ENCODE data around the gene GPATCH1. TPM values are rescaled to one million over a fixed set of nuclear protein-coding genes. Genes with fewer than 3 reads are reported as not detected.

The GPATCH1 gene
- total RNA-seq, 4 donors from 2014 or later: under 0.01 to 13.1 (median 7.4) TPM

GRCh38 chr19:33048806-33049676 lies 31.9 kb upstream of the GPATCH1 start:
- no peak for TF ChIP-seq CTCF (IDR thresholded peaks at IDR 0.05)
- no peak for TF ChIP-seq POLR2A (IDR thresholded peaks at IDR 0.05)
- intact Hi-C loops (cut with DNase I; ENCODE audit: low total_unique reads): no loop called here
- Histone ChIP-seq H3K36me3 (no peaks in the 10 kb centered on the region), H3K27me3 (no peaks in the 10 kb centered on the region), H3K27ac (no peak overlapping the region), H3K4me1 (no peaks in the 10 kb centered on the region), H3K4me3 (no peak overlapping the region), H3K9me3 (no peaks in the 10 kb centered on the region)
- no peak for DNase-seq

DNA sequence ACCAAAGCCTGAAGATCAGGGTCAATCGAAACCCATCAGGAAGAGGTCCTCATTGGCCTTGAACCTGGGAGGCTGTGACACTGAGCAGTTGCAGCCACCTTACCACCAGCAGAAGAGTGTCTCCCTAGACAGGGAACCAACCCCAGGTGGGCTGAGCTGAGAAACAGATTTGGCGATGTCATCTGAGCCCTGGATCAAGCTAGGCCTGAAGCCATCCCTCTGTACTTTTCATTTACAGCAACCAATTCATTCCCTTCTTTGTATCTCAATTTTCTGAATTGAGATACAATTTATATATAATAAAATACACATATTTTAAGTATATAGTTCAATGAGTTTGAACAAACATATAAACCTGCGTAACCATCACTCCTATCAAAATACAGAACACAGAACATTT lies 30.9 kb upstream of the GPATCH1 start:
- no peak for TF ChIP-seq POLR2A (IDR thresholded peaks at IDR 0.05)
- no peak for TF ChIP-seq CTCF (IDR thresholded peaks at IDR 0.05)
- no peaks in the 10 kb centered on the region for H3K9me3 ChIP-seq
- no peaks in the 10 kb centered on the region for H3K36me3 ChIP-seq
- H3K4me3 ChIP-seq: no peak overlapping the region
- H3K27me3 ChIP-seq: no peaks in the 10 kb centered on the region
- no peaks in the 10 kb centered on the region for H3K4me1 ChIP-seq
- intact Hi-C loops (cut with DNase I; ENCODE audit: low total_unique reads): no loop called here
- no peak for DNase-seq
- H3K27ac ChIP-seq: no peak overlapping the region

DNA sequence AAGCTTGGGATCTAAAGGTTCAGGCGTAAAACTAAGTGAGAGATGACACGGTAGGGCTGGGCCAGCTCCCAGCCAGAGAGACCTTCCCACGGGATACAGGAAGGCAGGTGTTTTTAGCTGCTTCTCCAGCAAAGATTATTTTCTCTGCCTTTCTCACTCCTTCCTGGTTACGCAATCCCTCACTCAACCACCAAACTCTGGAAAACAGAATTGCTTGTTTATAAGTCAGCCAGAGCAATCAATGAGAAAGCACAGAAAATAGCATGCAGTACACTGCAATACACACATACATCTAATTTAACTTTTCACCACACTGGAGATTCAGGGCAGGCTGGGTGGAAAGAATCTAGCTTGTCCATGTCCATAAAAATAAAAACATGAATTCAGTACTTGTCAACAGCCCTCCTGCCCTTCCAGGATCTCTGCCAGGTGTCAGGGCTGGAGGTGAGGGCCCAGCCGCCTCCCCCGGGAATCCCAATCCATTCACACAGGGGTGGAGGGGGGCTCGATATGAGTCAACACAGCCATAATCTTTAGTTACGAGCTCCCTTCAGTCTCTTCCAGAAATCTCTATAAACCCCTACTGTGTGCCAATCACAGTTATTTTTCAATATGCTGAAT lies 28.5 kb upstream of the GPATCH1 start:
- no peaks in the 10 kb centered on the region for H3K36me3 ChIP-seq
- no peaks in the 10 kb centered on the region for H3K27me3 ChIP-seq
- no peaks in the 10 kb centered on the region for H3K9me3 ChIP-seq
- H3K27ac ChIP-seq: peak overlapping the region; percentile 35 to 74
- peak; percentile 44 to 67 for DNase-seq
- no peak overlapping the region for H3K4me3 ChIP-seq
- intact Hi-C loops (cut with DNase I; ENCODE audit: low total_unique reads): no loop called here
- TF ChIP-seq CTCF (IDR thresholded peaks at IDR 0.05) (no peak), POLR2A (IDR thresholded peaks at IDR 0.05) (no peak)
- no peaks in the 10 kb centered on the region for H3K4me1 ChIP-seq

DNA sequence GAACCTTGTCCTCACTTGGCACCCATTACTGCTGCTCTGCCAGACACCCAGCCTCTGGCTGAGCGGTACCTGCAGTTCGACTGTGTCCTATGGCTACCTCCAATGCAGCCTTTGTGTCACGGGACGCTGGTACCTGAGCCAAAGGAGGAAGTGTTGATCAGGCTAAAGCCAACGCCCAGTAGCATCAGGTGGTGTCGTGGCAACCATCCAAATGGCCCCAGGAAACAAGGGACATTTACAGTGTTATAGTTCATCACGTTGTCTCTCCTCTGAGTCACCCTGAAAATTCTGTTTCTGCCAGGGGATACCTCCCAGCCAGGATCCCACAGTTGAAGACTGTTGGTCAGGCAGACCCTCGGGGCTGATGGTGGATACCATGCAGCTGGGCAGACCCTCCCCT lies 26.4 kb upstream of the GPATCH1 start:
- Histone ChIP-seq H3K36me3 (no peaks in the 10 kb centered on the region), H3K27me3 (no peaks in the 10 kb centered on the region), H3K27ac (no peak overlapping the region), H3K9me3 (no peaks in the 10 kb centered on the region), H3K4me1 (no peaks in the 10 kb centered on the region), H3K4me3 (no peak overlapping the region)
- intact Hi-C loops (cut with DNase I; ENCODE audit: low total_unique reads): no loop called here
- no peak for TF ChIP-seq CTCF (IDR thresholded peaks at IDR 0.05)
- no peak for TF ChIP-seq POLR2A (IDR thresholded peaks at IDR 0.05)
- DNase-seq: no peak

DNA sequence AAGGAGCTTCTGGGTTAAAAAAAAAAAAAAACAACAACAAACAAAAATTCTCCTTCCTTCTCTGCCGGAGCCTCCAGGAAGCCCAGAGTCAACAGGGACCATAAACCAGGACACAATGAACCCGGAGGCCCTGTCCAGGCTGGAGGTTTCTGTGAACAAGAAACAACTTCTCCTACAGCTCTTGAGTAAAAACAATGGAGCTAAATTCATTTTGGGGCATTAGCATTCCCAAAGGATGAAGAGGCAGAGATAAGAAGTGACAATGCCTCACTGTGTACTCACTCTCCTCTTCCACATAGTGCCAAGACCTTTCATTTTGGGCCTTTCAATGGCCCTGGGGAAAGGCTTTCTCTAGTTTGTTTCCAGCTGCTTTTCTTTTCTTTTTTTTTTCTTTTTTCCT lies 25.3 kb upstream of the GPATCH1 start:
- no peak overlapping the region for H3K4me3 ChIP-seq
- H3K27me3 ChIP-seq: no peaks in the 10 kb centered on the region
- H3K9me3 ChIP-seq: no peaks in the 10 kb centered on the region
- no peaks in the 10 kb centered on the region for H3K36me3 ChIP-seq
- H3K4me1 ChIP-seq: no peaks in the 10 kb centered on the region
- no peak for DNase-seq
- intact Hi-C loops (cut with DNase I; ENCODE audit: low total_unique reads): no loop called here
- no peak overlapping the region for H3K27ac ChIP-seq
- no peak for TF ChIP-seq CTCF (IDR thresholded peaks at IDR 0.05)
- TF ChIP-seq POLR2A (IDR thresholded peaks at IDR 0.05): no peak

All from uterus (tissue), 4 donors.